Neural crest cell (in vitro differentiated cells): ENCODE data around the gene APOD. TPM values are rescaled to one million over a fixed set of nuclear protein-coding genes. Genes with fewer than 3 reads are reported as not detected.

Experiments used
- DNase-seq: peaks from one replicate; pipeline ENCODE4 v3.0.0; 2021; ENCODE audit warnings: low read depth, mixed read lengths, low spot score
- H3K27ac Mint-ChIP-seq: one replicate; pipeline ENCODE4 v1.8.0; 2021; ENCODE audit warnings: mild to moderate bottlenecking, mixed read lengths; ENCODE audit not compliant: unreplicated experiment
- H3K27me3 Mint-ChIP-seq: 2 replicates; pipeline ENCODE4 v1.8.0; 2021; ENCODE audit warnings: low read depth, mild to moderate bottlenecking, mixed read lengths
- H3K36me3 Mint-ChIP-seq: 2 replicates; pipeline ENCODE4 v1.8.0; 2021; ENCODE audit warnings: low read depth, mild to moderate bottlenecking, mixed read lengths
- H3K4me1 Mint-ChIP-seq: 2 replicates; pipeline ENCODE4 v1.8.0; 2021; ENCODE audit warnings: mixed read lengths
- H3K4me3 Mint-ChIP-seq: one replicate; pipeline ENCODE4 v1.8.0; 2021; ENCODE audit warnings: mild to moderate bottlenecking, mixed read lengths
- H3K9me3 Mint-ChIP-seq: 2 replicates; pipeline ENCODE4 v1.8.0; 2021; ENCODE audit warnings: mixed read lengths
- total RNA-seq: library from RNA; stranded (reverse); gene quantifications from 2 replicates; pipeline ENCODE4 v1.2.1, GENCODE V29; 2021
- TF ChIP-seq, protein P1 (sequence below): fragments of 200-600 bp; sonication (generic); conservative IDR thresholded peaks from 2 replicates; pipeline ENCODE4 v1.5.0; 2021; ENCODE audit warnings: antibody characterized with exemption, mild to moderate bottlenecking

APOD gene
- total RNA-seq, 1 donor from 2014 or later: 1.7 TPM

DNA sequence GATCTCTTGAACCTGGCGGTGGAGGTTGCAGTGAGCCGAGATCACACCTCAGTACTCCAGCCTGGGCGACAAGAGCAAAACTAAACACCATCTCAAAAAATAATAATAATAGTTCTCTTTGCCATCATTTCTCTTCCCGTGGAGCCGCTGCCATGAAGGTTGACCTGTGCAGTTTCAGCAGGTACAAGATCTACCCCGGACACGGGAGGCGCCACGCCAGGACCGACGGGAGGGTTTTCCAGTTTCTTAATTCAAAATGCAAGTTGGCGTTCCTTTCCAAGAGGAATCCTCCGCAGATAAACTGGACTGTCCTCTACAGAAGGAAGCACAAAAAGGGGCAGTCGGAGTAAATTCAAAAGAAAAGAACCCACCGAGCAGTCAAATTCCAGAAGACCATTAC, 29.3 kb downstream of the APOD start:
- H3K27ac Mint-ChIP-seq: no peak overlapping the region
- TF ChIP-seq, protein P1, sequence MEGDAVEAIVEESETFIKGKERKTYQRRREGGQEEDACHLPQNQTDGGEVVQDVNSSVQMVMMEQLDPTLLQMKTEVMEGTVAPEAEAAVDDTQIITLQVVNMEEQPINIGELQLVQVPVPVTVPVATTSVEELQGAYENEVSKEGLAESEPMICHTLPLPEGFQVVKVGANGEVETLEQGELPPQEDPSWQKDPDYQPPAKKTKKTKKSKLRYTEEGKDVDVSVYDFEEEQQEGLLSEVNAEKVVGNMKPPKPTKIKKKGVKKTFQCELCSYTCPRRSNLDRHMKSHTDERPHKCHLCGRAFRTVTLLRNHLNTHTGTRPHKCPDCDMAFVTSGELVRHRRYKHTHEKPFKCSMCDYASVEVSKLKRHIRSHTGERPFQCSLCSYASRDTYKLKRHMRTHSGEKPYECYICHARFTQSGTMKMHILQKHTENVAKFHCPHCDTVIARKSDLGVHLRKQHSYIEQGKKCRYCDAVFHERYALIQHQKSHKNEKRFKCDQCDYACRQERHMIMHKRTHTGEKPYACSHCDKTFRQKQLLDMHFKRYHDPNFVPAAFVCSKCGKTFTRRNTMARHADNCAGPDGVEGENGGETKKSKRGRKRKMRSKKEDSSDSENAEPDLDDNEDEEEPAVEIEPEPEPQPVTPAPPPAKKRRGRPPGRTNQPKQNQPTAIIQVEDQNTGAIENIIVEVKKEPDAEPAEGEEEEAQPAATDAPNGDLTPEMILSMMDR: no peak
- no peak for DNase-seq
- peaks cover 2% of the 10 kb centered on the region for H3K9me3 Mint-ChIP-seq
- no peaks in the 10 kb centered on the region for H3K4me1 Mint-ChIP-seq
- peaks cover 16% of the 10 kb centered on the region for H3K27me3 Mint-ChIP-seq
- H3K36me3 Mint-ChIP-seq: no peaks in the 10 kb centered on the region
- H3K4me3 Mint-ChIP-seq: no peak overlapping the region

GRCh38 chr3:195553268-195553667, 30.5 kb downstream of the APOD start:
- Mint-ChIP-seq H3K36me3 (no peaks in the 10 kb centered on the region), H3K27ac (no peak overlapping the region), H3K27me3 (peaks cover 12% of the 10 kb centered on the region), H3K4me1 (peaks cover 8% of the 10 kb centered on the region), H3K4me3 (no peak overlapping the region), H3K9me3 (peaks cover 2% of the 10 kb centered on the region)
- TF ChIP-seq, protein P1: no peak
- DNase-seq: no peak

DNA sequence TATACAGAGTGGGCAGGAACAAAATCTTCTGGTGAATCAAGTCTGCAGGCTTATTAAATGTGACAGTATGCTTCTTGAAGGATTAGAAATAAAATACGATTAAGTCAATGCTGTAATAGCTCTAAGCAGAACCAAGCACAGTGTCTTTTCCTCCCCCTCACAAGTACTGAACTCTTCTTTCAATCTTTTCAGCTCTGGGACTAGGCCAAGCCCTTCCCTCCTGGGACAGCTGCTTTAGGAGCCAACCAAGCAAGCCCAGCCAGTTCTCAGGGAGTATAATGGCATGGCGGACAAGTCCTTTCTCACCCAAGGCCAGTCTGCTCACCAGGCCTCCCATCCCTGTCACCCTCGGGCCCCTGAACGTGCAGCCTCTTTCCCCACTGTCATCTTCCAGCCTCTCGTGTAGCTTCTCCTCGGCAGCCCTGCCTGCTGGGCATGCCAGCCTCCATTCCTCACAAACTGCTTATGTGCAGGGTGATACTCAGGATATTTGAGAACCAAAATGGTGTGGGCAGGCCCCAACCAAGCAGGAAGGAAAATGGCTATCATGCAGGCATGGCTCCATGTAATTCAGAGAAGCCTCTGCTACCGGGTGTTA, 32.3 kb downstream of the APOD start:
- TF ChIP-seq, protein P1: no peak

GRCh38 chr3:195550723-195551122, 33.0 kb downstream of the APOD start:
- no peak overlapping the region for H3K27ac Mint-ChIP-seq
- TF ChIP-seq, protein P1: no peak
- H3K27me3 Mint-ChIP-seq: peaks cover 18% of the 10 kb centered on the region
- no peaks in the 10 kb centered on the region for H3K36me3 Mint-ChIP-seq
- H3K9me3 Mint-ChIP-seq: no peaks in the 10 kb centered on the region
- H3K4me3 Mint-ChIP-seq: no peak overlapping the region
- H3K4me1 Mint-ChIP-seq: peaks cover 15% of the 10 kb centered on the region
- no peak for DNase-seq

More for the DNA sequence above, 32.3 kb downstream of the APOD start:
- H3K36me3 Mint-ChIP-seq: no peaks in the 10 kb centered on the region
- H3K27ac Mint-ChIP-seq: no peak overlapping the region
- peaks cover 15% of the 10 kb centered on the region for H3K4me1 Mint-ChIP-seq
- no peak for DNase-seq
- peaks cover 2% of the 10 kb centered on the region for H3K9me3 Mint-ChIP-seq
- peaks cover 16% of the 10 kb centered on the region for H3K27me3 Mint-ChIP-seq
- H3K4me3 Mint-ChIP-seq: no peak overlapping the region

GRCh38 chr3:195549931-195550519, 33.7 kb downstream of the APOD start:
- TF ChIP-seq, protein P1: no peak
- no peaks in the 10 kb centered on the region for H3K36me3 Mint-ChIP-seq
- H3K4me1 Mint-ChIP-seq: peaks cover 15% of the 10 kb centered on the region
- DNase-seq: no peak
- no peaks in the 10 kb centered on the region for H3K9me3 Mint-ChIP-seq
- no peak overlapping the region for H3K4me3 Mint-ChIP-seq
- H3K27ac Mint-ChIP-seq: no peak overlapping the region
- H3K27me3 Mint-ChIP-seq: peaks cover 16% of the 10 kb centered on the region
